GM21367 (cell line): ENCODE measurements around the gene FNDC3B.
"Not testable (repeated sequence)": the region's sequence is repeated elsewhere in the genome, so short reads cannot be mapped to it uniquely, and the experiment has no call there.

Experiments used
- ATAC-seq: cut with Tn5 transposase; IDR thresholded peaks from one replicate; pipeline ENCODE4 v1.9.1; 2021; ENCODE audit not compliant: unreplicated experiment

FNDC3B gene

GRCh38 chr3:172039436-172040077, at the start of gene FNDC3B:
Gene FNDC3B, plus strand, starts transcription at chr3:172039578. Its CDS starts 72,902 bp downstream, at chr3:172112480.
- peak; percentile 62 for ATAC-seq

- not testable (repeated sequence) for ATAC-seq
Observed at GRCh38 chr3:171990239-171990638, 49.1 kb upstream of the FNDC3B start.

GRCh38 chr3:171991166-171991565, 48.2 kb upstream of the FNDC3B start:
- no peak for ATAC-seq

- no peak for ATAC-seq
Observed at GRCh38 chr3:171994646-171995428, 44.5 kb upstream of the FNDC3B start.

GRCh38 chr3:171995486-171995885, 43.9 kb upstream of the FNDC3B start:
- no peak for ATAC-seq

- no peak for ATAC-seq
Observed at GRCh38 chr3:171996178-171996817, 43.1 kb upstream of the FNDC3B start.

GRCh38 chr3:171998731-171999130, 40.6 kb upstream of the FNDC3B start:
- ATAC-seq: not testable (repeated sequence)

- not testable (repeated sequence) for ATAC-seq
Observed at GRCh38 chr3:172001616-172002015, 37.8 kb upstream of the FNDC3B start.

- no peak for ATAC-seq
Observed at GRCh38 chr3:172002512-172003078, 36.8 kb upstream of the FNDC3B start.

GRCh38 chr3:172003146-172003545, 36.2 kb upstream of the FNDC3B start:
- no peak for ATAC-seq

- ATAC-seq: no peak
Observed at GRCh38 chr3:172007065-172007370, 32.4 kb upstream of the FNDC3B start.

- no peak for ATAC-seq
Observed at GRCh38 chr3:172009803-172010202, 29.6 kb upstream of the FNDC3B start.

- no peak for ATAC-seq
Observed at GRCh38 chr3:172012775-172013174, 26.6 kb upstream of the FNDC3B start.

GRCh38 chr3:172014145-172014544, 25.2 kb upstream of the FNDC3B start:
- no peak for ATAC-seq

- ATAC-seq: no peak
Observed at GRCh38 chr3:172018364-172018763, 21.0 kb upstream of the FNDC3B start.

- ATAC-seq: no peak
Observed at GRCh38 chr3:172020763-172021162, 18.6 kb upstream of the FNDC3B start.

GRCh38 chr3:172021164-172021563, 18.2 kb upstream of the FNDC3B start:
- no peak for ATAC-seq

- no peak for ATAC-seq
Observed at GRCh38 chr3:172021859-172022258, 17.5 kb upstream of the FNDC3B start.

GRCh38 chr3:172023915-172024314, 15.5 kb upstream of the FNDC3B start:
- no peak for ATAC-seq

GRCh38 chr3:172024679-172025078, 14.7 kb upstream of the FNDC3B start:
- no peak for ATAC-seq

GRCh38 chr3:172029425-172030098, 9.8 kb upstream of the FNDC3B start:
- ATAC-seq: no peak
